Measurements from ENCODE around the gene XRCC3. TPM values are rescaled to one million over a fixed set of nuclear protein-coding genes. Genes with fewer than 3 reads are reported as not detected.

Gene XRCC3
- total RNA-seq, 4 donors from 2014 or later = 11.6 to 42.9 (median 16.2) TPM

- DNase-seq = no peak
- no peaks in the 10 kb centered on the region for H3K27me3 ChIP-seq
- peaks cover 0 to 88% (median 0%) of the 10 kb centered on the region in 3 donors for H3K36me3 ChIP-seq
- no peaks in the 10 kb centered on the region for H3K9me3 ChIP-seq
- peaks cover 0 to 33% (median 9%) of the 10 kb centered on the region in 4 donors for H3K4me1 ChIP-seq
- TF ChIP-seq POLR2A (IDR thresholded peaks at IDR 0.05) (no peak), CTCF (IDR thresholded peaks at IDR 0.05) (no peak)
- H3K27ac ChIP-seq = peak overlapping the region in 2 of 4 donors; percentile 47 to 48
- no peak overlapping the region for H3K4me3 ChIP-seq
These were observed 17.5 kb downstream of the XRCC3 start for GRCh38 chr14:103697603-103698379.

GRCh38 chr14:103697206-103697602 lies 18.0 kb downstream of the XRCC3 start:
- no peaks in the 10 kb centered on the region for H3K9me3 ChIP-seq
- TF ChIP-seq POLR2A (IDR thresholded peaks at IDR 0.05) = no peak
- no peak for TF ChIP-seq CTCF (IDR thresholded peaks at IDR 0.05)
- peaks cover 0 to 33% (median 10%) of the 10 kb centered on the region in 4 donors for H3K4me1 ChIP-seq
- H3K27ac ChIP-seq = peak overlapping the region in 2 of 4 donors; percentile 2 to 32
- no peak for DNase-seq
- H3K36me3 ChIP-seq = peaks cover 0 to 87% (median 0%) of the 10 kb centered on the region in 3 donors
- no peak overlapping the region for H3K4me3 ChIP-seq
- H3K27me3 ChIP-seq = no peaks in the 10 kb centered on the region

GRCh38 chr14:103696466-103697071 lies 18.7 kb downstream of the XRCC3 start:
- H3K4me3 ChIP-seq = no peak overlapping the region
- peaks cover 0 to 33% (median 10%) of the 10 kb centered on the region in 4 donors for H3K4me1 ChIP-seq
- no peaks in the 10 kb centered on the region for H3K27me3 ChIP-seq
- DNase-seq = peak in 1 of 3 donors; percentile 44
- TF ChIP-seq CTCF (IDR thresholded peaks at IDR 0.05) (no peak), POLR2A (IDR thresholded peaks at IDR 0.05) (no peak)
- peak overlapping the region in 3 of 4 donors; percentile 2 to 32 (median 9) for H3K27ac ChIP-seq
- no peaks in the 10 kb centered on the region for H3K9me3 ChIP-seq
- peaks cover 0 to 86% (median 0%) of the 10 kb centered on the region in 3 donors for H3K36me3 ChIP-seq

GRCh38 chr14:103696070-103696402 lies 19.2 kb downstream of the XRCC3 start:
- peaks cover 0 to 87% (median 0%) of the 10 kb centered on the region in 3 donors for H3K36me3 ChIP-seq
- no peak overlapping the region for H3K4me3 ChIP-seq
- DNase-seq = peak in 1 of 3 donors; percentile 39
- H3K27me3 ChIP-seq = no peaks in the 10 kb centered on the region
- H3K27ac ChIP-seq = peak overlapping the region in 2 of 4 donors; percentile 9 to 32
- H3K9me3 ChIP-seq = no peaks in the 10 kb centered on the region
- no peak for TF ChIP-seq CTCF (IDR thresholded peaks at IDR 0.05)
- no peak for TF ChIP-seq POLR2A (IDR thresholded peaks at IDR 0.05)
- H3K4me1 ChIP-seq = peaks cover 0 to 33% (median 9%) of the 10 kb centered on the region in 4 donors

GRCh38 chr14:103695296-103696069 lies 19.8 kb downstream of the XRCC3 start:
- H3K9me3 ChIP-seq = no peaks in the 10 kb centered on the region
- peak overlapping the region in 1 of 4 donors; percentile 9 for H3K27ac ChIP-seq
- peak in 1 of 3 donors; percentile 40 for DNase-seq
- TF ChIP-seq CTCF (IDR thresholded peaks at IDR 0.05) = no peak
- TF ChIP-seq POLR2A (IDR thresholded peaks at IDR 0.05) = no peak
- no peak overlapping the region for H3K4me3 ChIP-seq
- no peaks in the 10 kb centered on the region for H3K27me3 ChIP-seq
- peaks cover 0 to 33% (median 6%) of the 10 kb centered on the region in 4 donors for H3K4me1 ChIP-seq
- peaks cover 0 to 81% (median 0%) of the 10 kb centered on the region in 3 donors for H3K36me3 ChIP-seq
